Posterior cingulate gyrus (tissue), 11 donors: ENCODE data around the gene MYH7B.
A peak's percentile ranks its signal among the peaks of the same experiment; 100 is the strongest.

ENCODE experiments used
- DNase-seq, 10 donors: peaks; one replicate each; pipeline versions ENCODE4 v3.0.0 to v3.0.0-alpha.2; 2020 to 2021; ENCODE audit warnings: mixed read lengths in 3 of 10
- intact Hi-C: fragments of 100-400 bp; cut with DNase I; formaldehyde crosslinking; loops from one replicate; pipeline ENCODE4 v1.15.1; 2023

The MYH7B gene

DNA sequence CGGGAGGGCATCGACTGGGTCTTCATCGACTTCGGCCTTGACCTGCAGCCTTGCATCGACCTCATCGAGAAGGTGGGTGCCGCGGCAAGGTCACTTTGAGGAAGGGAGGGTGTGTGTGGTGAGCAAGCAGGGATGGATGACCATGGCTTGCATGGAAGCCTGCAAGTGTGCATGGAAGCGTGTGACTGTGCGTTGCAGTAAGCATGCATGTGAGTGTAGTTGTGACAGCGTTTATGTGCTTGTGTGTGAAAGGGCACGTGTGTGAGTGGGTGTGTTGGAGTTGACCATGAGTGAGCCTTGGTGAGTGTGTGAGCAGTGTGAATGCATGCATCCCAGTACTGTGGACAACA lies 32.5 kb downstream of the MYH7B start:
- peak in 2 of 10 donors; percentile 56 to 78 for DNase-seq
- intact Hi-C loops, result no loop called here

DNA sequence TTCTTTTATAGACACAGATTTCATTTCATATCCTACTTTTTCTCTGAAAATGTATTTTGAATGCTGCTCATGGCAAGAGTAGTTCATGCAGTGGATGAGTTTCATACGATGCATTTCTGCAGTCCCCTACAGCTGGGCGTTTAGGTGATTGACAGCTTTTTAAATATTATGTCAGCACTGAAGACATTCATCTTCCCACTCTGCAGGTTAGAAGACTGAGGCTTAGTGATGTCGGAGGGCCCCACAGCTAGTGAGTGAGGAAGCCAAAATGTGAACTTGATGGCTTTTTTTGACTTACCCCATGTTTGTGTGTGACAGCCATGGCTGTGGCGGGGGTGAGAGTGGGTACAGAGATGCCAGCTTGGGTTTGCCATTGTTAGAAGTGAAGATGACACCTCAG lies 33.5 kb downstream of the MYH7B start:
- no peak for DNase-seq
- intact Hi-C loops, result no loop called here

DNA sequence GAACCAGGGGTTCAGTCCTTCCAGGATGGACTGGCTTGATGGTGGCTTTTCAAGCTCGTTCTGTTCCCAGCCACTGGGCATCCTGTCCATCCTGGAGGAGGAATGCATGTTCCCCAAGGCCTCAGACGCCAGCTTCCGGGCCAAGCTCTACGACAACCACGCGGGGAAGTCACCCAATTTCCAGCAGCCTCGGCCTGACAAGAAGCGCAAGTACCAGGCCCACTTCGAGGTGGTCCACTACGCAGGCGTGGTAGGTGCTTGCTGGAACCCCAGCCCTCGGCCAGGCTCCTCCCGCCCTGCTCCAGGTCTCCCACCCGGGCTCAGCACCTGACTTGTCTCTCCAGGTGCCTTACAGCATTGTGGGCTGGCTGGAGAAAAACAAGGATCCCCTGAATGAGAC lies 34.0 kb downstream of the MYH7B start:
- intact Hi-C loops, result no loop called here
- no peak for DNase-seq

DNA sequence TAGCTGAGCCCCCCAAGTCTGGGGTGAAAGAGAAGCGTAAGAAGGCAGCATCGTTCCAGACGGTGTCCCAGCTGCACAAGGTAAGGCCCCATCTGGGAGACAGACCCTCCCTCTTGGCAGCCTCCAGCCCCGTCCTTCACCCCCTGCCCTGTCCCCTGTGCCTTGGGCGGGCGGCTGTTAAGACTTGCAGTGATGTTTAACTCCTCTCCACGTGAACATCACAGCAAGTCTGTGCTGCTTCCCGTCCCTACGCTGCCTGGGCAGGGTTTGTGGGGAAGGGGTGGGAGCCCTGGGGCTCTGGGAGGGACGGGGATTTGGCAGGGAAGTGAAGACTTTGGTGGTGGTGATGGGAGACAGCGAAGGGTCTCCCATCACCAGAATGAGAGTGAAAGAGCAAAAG lies 34.6 kb downstream of the MYH7B start:
- intact Hi-C loops, result no loop called here
- DNase-seq, result no peak

DNA sequence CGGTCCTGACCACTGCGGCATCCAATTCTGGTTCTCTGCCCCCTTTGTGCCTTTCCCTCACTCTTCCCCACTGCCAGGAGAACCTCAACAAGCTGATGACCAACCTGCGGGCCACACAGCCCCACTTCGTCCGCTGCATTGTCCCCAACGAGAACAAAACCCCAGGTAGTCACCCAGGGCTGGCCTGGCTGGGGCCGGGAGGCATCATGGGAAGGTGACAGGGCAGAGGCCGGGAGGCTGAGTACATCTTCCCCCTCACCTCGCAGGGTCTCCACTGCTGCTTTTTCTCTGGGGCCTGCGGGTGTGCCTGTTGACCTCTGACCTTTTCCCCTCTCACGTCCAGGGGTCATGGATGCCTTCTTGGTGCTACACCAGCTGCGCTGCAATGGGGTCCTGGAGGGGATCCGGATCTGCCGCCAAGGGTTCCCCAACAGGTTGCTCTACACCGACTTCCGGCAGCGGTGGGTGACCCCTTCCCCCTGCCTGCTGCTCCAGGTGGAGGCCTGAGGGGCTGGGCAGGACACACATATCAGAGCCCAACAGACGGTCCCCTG lies 35.1 kb downstream of the MYH7B start:
- no peak for DNase-seq
- intact Hi-C loops, result no loop called here

DNA sequence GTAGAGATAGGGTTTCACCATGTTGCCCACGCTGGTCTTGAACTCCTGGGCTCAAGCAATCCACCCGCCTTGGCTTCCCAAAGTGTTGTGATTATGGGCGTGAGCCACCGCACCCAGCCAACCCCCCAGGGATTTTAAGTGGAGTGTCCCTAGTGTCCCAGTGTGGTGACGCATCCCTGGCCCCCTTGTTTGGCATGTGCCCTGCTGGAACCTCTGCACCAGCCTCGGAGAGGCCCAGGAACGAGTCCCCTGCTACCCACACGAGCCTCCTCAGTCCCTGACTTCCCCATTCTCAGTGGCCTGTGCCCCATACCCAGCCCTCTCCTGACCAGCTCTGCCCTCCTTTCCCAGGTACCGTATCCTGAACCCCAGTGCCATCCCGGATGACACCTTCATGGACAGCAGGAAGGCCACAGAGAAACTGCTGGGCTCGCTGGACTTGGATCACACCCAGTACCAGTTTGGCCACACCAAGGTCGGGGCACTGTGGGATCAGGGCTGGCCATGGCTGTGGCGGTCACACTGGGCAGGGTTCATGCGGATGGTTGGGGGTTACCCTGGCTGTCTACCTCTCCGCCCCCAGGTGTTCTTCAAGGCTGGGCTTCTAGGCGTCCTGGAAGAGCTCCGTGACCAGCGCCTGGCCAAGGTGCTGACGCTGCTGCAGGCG lies 37.2 kb downstream of the MYH7B start:
- no peak for DNase-seq
- intact Hi-C loops, result no loop called here

DNA sequence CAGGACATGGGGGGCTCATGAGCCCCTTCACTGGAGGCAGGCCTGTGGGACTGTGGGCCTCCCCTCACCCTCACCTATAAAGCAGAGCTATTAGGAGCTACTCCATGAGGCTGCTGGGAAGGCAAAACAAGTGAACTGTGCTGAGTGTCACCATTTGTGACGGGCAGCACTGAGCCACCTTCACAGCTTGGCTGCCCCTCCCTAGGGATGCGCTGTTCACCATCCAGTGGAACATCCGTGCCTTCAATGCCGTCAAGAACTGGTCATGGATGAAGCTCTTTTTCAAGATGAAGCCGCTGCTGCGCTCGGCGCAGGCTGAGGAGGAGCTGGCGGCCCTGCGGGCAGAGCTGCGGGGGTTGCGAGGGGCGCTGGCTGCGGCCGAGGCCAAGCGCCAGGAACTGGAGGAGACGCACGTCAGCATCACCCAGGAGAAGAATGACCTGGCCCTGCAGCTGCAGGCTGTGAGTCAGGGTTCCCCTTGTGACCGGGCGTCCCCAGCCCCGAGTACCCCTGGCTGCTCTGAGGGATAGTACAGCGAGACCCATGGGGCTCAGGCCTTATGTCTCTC lies 38.4 kb downstream of the MYH7B start:
- DNase-seq, result peak in 1 of 10 donors; percentile 73
- intact Hi-C loops, result no loop called here

DNA sequence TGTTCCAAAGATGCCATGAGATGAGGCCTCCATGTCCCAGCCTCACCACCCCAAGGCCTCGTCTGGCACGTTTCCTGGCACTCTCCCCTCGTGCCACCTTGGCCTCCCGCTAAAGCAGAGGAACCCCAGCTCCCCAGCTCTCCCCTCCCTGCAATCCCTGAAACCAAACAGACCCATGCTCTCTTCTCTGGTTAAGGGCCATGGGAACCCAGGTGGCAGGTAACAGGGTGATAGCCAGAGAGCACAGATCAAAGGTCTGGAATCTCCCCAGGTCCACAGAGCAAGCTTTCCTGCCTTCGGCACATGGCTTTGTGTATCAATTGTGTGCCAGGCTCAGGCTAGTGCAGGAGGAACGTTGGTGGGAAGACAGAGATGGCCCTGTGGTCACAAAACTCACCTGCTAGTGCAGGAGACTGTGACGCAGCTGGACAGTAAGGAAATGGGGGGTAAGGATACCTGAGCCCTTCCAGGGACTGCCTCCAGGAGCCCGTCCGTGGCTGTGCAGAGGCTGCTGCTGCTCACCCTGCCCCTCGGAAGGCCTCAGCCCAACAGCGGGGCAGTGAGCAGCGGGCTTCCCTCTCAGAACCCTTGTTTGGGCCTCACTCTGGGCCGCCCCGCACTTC lies 39.0 kb downstream of the MYH7B start:
- intact Hi-C loops, result loop anchor here (5.0 kb wide), 2 partner anchors 37 to 98 kb away; partner anchors contain the start of genes GSS, MYH7B and TRPC4AP
- DNase-seq, result peak in 1 of 10 donors; percentile 80

DNA sequence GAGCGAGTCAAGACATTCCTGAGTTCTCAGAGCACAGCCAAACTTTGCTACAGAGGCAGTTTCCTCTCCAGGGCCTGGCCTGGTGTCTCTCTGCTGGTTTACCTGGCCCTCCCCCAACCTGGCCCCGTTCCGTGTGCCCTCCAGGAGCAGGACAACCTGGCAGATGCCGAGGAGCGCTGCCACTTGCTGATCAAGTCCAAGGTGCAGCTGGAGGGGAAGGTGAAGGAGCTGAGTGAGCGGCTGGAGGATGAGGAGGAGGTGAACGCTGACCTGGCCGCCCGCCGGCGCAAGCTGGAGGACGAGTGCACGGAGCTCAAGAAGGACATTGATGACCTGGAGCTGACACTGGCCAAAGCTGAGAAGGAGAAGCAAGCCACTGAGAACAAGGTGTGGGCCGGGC lies 39.5 kb downstream of the MYH7B start:
- no peak for DNase-seq
- intact Hi-C loops, result loop anchor here (5.0 kb wide), 2 partner anchors 38 to 97 kb away; partner anchors contain the start of genes GSS, MYH7B and TRPC4AP

DNA sequence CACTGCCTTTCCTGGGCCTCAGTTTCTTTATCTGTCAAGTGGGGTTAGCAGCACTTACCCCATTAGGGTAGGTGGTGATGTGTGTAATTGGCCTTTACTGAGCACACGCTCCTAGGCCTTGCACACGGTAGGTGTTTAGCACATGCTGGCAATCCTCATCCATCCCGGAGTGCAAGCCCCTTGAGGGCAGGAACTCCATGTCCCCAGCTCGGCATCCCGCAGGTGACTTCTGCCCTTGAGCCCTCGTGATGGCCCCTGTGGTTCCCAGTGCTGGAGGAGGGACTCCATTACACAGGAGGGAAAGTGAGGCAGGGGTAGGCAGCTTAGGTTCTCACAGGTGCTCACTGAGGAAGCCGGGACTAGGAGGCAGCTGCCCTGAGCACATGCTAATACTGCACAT lies 40.0 kb downstream of the MYH7B start:
- intact Hi-C loops, result loop anchor here (5.0 kb wide), 2 partner anchors 38 to 97 kb away; partner anchors contain the start of genes GSS, MYH7B and TRPC4AP

DNA sequence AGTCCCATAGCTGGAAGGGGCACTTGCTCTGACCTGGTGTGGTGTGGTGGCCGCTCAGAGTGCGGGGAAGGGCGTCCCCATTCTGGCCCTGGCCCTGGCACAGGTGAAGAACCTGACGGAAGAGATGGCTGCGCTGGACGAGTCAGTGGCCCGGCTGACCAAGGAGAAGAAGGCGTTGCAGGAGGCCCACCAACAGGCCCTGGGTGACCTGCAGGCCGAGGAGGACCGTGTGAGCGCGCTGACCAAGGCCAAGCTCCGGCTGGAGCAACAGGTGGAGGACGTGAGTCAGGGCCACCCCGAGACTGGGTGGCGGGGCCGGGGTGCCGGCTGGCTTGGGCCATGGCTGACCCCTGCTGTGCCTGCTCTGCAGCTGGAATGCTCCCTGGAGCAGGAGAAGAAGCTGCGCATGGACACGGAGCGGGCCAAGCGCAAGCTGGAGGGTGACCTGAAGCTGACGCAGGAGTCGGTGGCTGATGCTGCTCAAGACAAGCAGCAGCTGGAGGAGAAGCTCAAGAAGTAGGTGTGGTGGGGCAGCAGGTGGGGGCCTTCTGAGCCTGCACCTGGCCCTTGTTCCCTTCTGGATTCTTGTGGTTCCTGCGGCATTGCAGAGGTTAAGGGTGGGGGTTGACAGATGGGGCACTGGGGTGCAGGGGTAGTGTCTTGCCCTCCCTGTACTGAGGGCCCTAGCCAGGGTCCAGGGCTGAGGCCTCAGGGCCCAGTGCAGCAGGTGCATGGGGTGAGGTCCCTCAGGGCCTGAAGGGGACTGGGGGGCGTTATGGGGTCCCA lies 40.8 kb downstream of the MYH7B start:
- intact Hi-C loops, result loop anchor here (5.0 kb wide), 2 partner anchors 39 to 96 kb away; partner anchors contain the start of genes GSS, MYH7B and TRPC4AP
- peak in 2 of 10 donors; percentile 68 to 77 for DNase-seq

More for the DNA sequence above, 40.0 kb downstream of the MYH7B start:
- DNase-seq, result no peak

DNA sequence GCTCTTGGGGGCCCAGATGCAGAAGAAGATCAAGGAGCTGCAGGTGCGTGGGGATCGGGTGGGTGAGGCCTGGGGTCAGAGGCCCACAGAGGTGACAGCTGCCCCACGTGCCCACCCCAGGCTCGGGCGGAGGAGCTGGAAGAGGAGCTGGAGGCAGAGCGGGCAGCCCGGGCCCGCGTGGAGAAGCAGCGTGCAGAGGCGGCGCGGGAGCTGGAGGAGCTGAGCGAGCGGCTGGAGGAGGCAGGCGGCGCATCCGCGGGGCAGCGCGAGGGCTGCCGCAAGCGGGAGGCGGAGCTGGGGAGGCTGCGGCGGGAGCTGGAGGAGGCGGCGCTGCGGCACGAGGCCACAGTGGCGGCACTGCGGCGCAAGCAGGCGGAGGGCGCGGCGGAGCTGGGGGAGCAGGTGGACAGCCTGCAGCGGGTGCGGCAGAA lies 41.5 kb downstream of the MYH7B start:
- DNase-seq, result peak; percentile 36 to 97 (median 77)
- intact Hi-C loops, result loop anchor here (5.0 kb wide), 2 partner anchors 40 to 95 kb away; partner anchors contain the start of genes GSS, MYH7B and TRPC4AP

DNA sequence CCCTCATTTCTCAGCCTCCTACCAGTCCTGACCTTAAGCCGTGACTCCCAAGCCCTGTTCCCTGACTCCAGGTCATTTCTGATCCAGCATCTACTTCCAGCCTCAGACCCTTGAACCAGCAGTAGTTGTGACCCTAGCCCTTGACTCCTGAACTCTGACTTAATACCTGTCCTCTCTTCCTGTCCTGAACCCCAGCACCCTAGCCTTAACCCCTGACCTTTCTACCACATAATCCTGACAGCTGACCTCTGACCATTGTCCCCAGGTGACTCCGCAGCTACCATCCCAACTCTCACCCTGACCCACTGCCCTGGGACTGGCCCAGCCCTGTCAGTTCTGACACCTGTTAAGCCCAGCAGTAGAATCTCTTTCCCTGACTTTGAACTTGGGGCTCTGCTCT lies 42.1 kb downstream of the MYH7B start:
- no peak for DNase-seq
- intact Hi-C loops, result loop anchor here (5.0 kb wide), 2 partner anchors 40 to 95 kb away; partner anchors contain the start of genes GSS, MYH7B and TRPC4AP

DNA sequence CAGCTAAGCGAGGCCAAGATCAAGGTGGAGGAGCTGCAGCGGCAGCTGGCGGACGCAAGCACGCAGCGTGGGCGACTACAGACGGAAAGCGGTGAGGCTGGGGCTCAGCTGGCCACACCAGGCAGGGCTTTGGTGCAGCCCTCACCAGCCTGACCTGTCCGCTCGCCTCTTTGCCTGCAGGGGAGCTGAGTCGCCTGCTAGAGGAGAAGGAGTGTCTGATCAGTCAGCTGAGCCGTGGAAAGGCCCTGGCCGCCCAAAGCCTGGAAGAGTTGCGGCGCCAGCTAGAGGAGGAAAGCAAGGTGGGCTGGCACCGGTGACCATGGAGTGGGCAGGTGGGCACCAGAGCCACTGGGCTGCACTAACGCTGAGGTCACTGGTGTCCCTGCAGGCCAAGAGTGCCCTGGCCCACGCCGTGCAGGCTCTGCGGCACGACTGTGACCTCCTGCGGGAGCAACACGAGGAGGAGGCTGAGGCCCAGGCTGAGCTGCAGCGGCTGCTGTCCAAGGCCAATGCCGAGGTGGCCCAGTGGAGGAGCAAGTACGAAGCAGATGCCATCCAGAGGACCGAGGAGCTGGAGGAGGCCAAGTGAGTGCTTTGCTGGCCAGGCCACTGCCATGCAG lies 42.8 kb downstream of the MYH7B start:
- peak in 1 of 10 donors; percentile 71 for DNase-seq
- intact Hi-C loops, result loop anchor here (5.0 kb wide), 2 partner anchors 41 to 94 kb away; partner anchors contain the start of genes GSS, MYH7B and TRPC4AP

DNA sequence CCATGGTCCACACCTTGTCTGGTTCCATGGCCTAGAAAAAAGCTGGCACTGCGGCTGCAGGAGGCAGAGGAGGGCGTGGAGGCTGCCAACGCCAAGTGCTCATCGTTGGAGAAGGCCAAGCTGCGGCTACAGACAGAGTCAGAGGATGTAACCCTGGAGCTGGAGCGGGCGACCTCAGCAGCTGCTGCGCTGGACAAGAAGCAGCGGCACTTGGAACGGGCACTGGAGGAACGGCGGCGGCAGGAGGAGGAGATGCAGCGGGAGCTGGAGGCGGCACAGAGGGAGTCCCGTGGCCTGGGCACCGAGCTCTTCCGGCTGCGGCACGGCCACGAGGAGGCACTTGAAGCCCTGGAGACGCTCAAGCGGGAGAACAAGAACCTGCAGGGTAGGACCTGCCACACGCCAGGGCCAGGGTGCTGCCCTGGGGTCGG lies 43.4 kb downstream of the MYH7B start:
- intact Hi-C loops, result loop anchor here (5.0 kb wide), 2 partner anchors 42 to 93 kb away; partner anchors contain the start of genes GSS, MYH7B and TRPC4AP
- peak in 2 of 10 donors; percentile 80 to 89 for DNase-seq

DNA sequence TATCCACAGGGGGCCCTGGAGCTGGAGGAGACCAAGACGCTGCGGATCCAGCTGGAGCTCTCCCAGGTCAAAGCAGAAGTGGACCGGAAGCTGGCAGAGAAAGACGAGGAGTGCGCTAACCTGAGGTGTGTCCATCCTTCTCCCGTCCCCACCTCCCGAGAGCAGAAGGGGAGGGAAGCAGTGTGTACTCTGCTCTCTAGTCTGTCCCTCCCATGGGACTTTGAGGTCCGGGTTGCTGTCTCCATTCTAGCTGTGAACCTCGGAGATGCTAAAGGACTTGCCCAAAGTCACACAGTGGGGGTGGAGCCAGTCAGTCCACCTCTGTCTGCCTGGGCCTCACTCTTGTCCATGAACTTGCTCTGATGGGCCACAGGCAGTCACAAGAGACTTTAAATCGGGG lies 44.1 kb downstream of the MYH7B start:
- intact Hi-C loops, result loop anchor here (5.0 kb wide), 2 partner anchors 42 to 93 kb away; partner anchors contain the start of genes GSS, MYH7B and TRPC4AP
- peak in 1 of 10 donors; percentile 28 for DNase-seq

DNA sequence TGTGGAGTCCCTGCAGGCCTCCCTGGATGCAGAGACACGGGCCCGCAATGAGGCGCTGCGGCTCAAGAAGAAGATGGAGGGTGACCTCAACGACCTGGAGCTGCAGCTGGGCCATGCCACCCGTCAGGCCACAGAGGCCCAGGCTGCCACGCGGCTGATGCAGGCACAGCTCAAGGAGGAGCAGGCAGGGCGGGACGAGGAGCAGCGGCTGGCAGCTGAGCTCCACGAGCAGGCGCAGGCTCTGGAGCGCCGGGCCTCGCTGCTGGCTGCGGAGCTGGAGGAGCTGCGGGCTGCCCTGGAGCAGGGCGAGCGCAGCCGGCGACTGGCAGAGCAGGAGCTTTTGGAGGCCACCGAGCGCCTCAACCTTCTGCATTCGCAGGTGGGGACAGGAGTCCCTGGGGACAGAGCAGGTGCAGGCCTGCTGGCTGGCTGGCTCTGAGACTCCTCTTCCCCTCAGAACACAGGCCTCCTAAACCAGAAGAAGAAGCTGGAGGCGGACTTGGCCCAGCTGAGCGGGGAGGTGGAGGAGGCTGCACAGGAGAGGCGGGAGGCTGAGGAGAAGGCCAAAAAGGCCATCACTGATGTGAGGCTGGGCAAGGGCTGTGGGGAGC lies 44.7 kb downstream of the MYH7B start:
- intact Hi-C loops, result no loop called here
- peak in 3 of 10 donors; percentile 69 to 86 (median 82) for DNase-seq

DNA sequence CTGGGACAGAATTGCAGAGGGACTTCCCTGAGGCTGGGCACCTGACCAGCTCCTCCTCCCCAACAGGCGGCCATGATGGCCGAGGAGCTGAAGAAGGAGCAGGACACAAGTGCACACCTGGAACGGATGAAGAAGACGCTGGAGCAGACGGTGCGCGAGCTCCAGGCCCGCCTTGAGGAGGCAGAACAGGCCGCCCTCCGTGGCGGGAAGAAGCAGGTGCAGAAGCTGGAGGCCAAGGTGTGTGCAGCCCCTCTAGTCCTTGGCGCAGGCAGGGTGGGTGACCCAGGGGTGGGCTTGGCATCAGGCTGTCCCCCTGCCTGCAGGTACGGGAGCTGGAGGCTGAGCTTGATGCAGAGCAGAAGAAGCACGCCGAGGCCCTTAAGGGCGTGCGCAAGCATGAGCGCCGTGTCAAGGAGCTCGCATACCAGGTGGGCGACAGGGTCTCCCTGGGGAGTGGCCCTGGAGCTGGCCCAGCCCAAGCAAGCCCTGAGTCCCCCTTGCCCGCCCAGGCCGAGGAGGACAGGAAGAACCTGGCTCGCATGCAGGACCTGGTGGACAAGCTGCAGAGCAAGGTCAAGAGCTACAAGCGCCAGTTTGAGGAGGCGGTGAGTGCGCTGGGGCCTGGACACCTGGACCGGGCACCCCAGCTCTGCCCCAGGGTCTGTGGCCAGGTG lies 45.4 kb downstream of the MYH7B start:
- peak in 4 of 10 donors; percentile 27 to 83 (median 66) for DNase-seq
- intact Hi-C loops, result no loop called here
